T-helper 2 cell treated with Interferon-gamma antibody and Interleukin-4, amounts not matched to agents 100 ng/mL and 5 ng/mL, for 36 hours (primary cell): ENCODE results near the gene LUC7L3. TPM values are rescaled to one million over a fixed set of nuclear protein-coding genes. Genes with fewer than 3 reads are reported as not detected.
"Not testable (repeated sequence)": the region's sequence is repeated elsewhere in the genome, so short reads cannot be mapped to it uniquely, and the experiment has no call there.

ENCODE experiments used
- intact Hi-C: fragments of 100-400 bp; cut with micrococcal nuclease; formaldehyde crosslinking; loops from one replicate; pipeline ENCODE4 v1.15.1; 2023
- total RNA-seq: library from RNA; stranded (reverse); gene quantifications from 2 replicates; pipeline ENCODE4 v1.2.3, GENCODE V29; 2022

LUC7L3 gene
- total RNA-seq, 1 donor from 2014 or later: 114 TPM

DNA sequence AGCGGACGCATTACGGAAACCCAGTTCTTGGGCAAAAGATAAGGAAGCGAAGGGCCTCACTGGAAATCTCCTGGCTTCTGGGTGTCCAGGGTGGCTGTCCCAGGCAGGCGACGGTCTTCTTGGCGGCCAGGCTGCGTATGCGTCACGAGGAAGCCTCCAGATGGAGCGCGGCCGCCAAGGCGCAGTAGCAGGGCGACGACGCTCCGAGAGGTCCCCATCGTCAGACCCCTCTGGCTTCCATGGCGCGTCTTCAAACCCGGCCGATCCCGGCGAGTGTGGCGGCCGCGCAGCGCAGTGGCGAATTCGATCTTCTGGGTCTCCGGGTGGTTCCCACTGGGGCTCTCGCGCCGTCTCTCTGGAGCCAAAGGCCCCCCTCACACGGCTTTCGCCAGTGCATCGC is 61.8 kb downstream of the LUC7L3 start:
- intact Hi-C loops: loop anchor here (2.0 to 5.0 kb wide), 2 partner anchors 302 to 371 kb away; partner anchors contain the start of genes NME1 and RSAD1

- intact Hi-C loops: loop anchor here (1.0 to 5.0 kb wide), 3 partner anchors 59 to 369 kb away; partner anchors contain the start of gene NME1
Observed at GRCh38 chr17:50783193-50783660, 63.8 kb downstream of the LUC7L3 start.

GRCh38 chr17:50783905-50784304 is 64.5 kb downstream of the LUC7L3 start:
- intact Hi-C loops: loop anchor here (1.0 to 5.0 kb wide), 3 partner anchors 58 to 368 kb away; partner anchors contain the start of gene NME1

DNA sequence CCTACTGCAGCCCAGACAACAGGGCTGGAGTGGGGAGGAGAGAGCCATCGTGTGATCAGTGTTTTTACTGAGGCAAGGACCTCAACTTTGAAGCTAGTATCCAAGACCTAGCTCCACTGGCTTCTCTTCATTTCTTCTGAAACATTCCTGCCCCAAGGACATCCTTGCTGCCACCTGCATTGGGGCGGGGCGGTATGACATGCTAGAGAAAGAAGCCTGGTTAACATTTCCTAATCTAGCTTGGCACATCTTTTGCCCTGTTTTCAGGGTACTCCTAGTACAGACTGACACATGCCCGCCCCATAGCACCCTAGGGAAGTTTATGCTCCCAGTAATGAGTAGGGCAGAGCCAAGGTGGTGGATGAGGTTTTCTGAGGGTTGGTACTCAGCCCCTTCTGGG is 65.7 kb downstream of the LUC7L3 start:
- intact Hi-C loops: no loop called here

DNA sequence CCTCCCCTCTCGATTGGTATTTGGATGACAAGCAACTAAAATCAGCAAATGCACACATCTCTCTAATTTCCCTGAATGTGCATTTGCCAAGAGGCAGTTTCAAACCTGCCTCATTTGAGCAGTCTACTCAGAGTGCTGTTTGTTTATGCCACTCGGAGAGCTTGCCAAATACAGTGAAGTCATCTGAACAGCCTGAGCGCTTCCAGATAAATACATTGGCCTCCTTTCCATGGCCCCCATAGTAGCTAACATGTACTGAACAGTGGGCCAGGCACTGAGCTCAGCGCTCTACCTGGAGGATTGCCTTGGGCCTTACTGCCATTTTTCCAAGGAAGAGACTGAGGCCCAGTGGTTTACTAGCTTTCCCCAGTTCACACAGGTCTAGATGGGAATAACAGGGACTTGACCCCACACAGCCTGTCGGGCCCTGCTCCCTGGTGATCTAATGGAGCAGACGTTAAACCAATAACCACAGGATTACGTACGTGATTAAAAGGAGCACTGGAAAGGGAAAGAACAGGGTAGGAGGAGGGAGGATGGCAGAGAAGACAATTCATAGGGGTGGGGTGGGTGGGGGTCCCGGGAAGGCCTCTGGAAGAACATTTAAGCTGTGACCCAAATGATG is 66.7 kb downstream of the LUC7L3 start:
- intact Hi-C loops: no loop called here

GRCh38 chr17:50787106-50787505 is 67.7 kb downstream of the LUC7L3 start:
- intact Hi-C loops: no loop called here

DNA sequence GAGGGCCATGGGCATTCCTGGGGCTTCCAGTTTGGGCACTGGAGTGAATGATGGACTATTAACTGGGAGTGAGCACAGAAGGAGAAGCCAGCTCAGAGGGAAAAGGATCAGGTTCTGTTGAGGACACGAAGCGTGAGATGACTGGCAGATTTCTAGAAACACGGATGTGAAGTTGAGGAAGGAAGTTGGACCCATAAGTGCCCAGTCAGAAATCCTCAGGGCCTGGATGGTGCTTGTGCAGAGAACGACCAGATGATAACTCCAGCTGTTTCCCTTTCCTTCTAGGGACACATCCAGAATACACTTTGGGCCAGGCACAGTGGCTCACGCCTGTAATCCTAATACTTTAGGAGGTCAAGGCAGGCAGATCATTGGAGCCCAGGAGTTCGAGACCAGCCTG is 71.2 kb downstream of the LUC7L3 start:
- intact Hi-C loops: no loop called here

GRCh38 chr17:50792132-50792531 is 72.7 kb downstream of the LUC7L3 start:
- intact Hi-C loops: no loop called here

GRCh38 chr17:50793007-50793406 is 73.6 kb downstream of the LUC7L3 start:
- intact Hi-C loops: no loop called here

DNA sequence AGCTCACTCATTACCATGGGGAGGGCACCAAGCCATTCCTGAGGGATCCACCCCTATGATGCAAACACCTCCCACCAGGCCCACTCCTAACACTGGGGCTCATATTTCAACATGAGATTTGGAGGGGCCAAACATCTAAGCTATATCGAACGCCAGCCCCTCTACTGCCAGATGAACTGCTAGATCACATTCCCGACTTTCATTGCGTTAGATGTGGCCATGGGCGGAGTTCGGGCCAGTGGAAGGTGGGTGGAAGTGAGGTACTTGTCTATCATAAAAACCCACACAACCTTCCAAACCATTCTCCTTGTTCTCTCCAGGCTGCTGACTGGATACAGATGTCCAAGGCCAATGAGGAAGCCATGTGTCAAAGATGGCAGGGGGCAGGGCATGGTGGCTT is 75.0 kb downstream of the LUC7L3 start:
- intact Hi-C loops: no loop called here

- intact Hi-C loops: no loop called here
Observed at GRCh38 chr17:50797135-50797810, 77.9 kb downstream of the LUC7L3 start.

DNA sequence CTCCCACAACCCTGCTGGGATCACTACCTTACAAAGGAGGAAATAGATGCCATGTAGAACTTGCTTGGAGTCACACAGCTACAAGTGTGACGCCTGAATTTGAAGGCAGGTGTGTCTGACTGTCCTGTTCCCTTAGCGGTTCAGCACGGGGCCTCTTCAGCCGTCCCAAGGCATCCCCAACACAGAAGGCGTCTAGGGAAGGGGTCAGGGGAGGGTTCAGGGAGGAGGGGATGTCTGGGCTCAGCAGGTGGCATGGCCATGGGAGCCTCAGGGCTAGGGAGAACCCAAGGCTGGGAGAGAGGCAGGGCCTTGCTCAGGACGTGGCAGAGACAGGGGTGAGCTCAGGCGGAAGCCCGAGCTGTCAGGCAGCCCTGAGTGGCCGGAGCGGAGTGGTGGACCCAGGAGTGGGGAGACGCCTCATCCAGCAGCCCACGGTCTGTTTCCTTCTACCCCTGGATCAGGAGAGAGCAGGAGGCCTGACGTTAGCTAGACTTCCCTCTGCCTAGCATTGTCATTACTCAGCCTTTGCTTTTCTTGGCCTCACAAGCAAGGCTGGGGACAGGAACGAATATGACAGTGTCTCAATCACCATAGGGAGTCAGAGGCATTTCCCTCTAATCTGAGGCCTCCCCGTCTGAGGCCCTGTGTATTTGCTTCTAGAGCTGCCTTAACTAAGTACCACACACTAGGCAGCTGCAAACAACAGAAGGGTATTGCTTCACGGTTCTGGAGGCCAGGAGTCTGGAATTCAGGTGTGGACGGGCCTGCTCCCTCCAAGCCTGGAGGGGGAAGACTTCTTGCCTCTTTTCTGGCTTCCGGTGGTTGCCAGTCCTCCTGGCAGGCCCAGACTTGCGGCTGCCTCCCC is 79.3 kb downstream of the LUC7L3 start:
- intact Hi-C loops: no loop called here

DNA sequence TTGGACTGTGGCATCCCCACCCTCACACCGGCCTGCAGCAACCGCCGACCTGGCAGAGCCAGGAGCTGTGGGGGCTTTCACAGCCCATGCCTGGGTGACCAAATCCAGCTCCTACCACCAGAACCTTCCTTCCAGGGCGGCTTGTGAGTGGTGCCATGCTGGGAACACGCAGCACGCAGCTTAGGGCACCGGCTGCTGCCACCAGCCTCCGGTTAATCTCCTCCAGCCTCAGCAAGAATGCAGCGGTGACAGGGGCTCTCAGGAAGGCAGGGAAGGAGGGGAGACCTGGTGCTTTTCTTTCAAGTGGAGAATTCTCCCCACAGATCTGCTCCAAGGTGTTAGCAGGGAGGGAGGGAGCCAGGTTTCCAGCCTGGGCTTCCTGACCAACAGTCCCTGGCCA is 80.2 kb downstream of the LUC7L3 start:
- intact Hi-C loops: no loop called here

- intact Hi-C loops: no loop called here
Observed at GRCh38 chr17:50800196-50800700, 80.8 kb downstream of the LUC7L3 start.

DNA sequence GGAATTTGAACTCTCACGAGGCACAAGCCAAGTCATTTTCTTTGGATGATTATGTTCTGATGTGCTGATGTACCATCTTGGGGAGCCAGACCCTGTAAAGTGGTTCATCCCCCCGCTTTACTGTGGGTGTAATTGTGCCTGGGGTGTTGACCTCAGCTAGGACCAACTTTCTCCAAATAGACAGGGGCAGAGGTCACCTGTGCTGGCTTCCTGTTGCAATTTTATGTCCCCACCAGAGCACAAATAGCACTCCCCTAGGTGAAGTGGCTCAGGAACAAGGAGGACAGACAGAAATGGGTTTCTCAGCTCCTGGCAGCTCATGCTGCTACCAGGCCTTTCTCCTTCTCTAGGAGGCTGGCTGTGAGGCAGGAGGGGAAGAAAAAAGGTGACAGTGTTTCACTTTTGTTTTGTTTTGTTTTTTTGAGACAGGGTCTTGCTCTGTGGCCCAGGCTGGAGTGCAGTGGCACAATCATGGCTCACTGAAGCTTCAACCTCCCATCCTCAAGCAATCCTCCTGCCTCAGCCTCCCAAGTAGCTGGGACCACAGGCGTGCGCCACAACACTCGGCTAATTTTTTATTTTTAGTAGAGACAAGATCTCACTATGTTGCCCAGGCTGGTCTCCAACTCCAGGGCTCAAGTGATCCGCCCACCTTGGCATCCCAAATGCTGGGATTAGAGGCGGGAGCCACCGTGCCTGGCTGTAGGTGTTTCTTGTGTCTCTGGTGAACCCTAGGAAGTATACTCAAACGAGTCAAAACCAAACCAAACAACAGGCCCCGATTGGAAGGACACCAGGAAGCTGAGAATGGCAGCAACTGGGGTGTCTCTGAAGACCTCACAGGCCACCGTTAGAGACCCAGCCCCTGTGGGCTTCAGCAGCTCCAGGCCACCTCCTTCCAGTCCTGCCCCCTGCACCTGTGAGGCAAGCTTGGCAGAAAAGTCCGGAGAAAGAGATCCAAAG is 83.5 kb downstream of the LUC7L3 start:
- intact Hi-C loops: no loop called here

DNA sequence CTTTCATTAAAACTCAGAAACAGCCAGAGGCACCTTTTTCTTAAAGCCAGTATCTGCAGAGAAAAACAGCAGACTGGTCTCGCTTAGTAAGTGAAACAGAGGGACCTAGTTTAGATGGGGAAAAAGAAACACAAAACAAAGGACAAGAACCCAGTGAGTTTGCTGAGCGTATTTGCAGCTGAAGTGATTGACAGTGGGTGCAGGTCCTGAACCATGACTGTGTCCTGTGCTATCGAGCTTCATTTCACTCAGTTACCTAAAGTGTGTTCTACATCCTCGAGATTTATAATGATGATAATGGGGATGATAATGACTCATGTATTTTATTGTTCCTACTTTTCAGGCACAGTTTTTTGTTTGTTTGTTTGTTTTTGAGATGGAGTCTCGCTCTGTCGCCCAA is 84.3 kb downstream of the LUC7L3 start:
- intact Hi-C loops: no loop called here

DNA sequence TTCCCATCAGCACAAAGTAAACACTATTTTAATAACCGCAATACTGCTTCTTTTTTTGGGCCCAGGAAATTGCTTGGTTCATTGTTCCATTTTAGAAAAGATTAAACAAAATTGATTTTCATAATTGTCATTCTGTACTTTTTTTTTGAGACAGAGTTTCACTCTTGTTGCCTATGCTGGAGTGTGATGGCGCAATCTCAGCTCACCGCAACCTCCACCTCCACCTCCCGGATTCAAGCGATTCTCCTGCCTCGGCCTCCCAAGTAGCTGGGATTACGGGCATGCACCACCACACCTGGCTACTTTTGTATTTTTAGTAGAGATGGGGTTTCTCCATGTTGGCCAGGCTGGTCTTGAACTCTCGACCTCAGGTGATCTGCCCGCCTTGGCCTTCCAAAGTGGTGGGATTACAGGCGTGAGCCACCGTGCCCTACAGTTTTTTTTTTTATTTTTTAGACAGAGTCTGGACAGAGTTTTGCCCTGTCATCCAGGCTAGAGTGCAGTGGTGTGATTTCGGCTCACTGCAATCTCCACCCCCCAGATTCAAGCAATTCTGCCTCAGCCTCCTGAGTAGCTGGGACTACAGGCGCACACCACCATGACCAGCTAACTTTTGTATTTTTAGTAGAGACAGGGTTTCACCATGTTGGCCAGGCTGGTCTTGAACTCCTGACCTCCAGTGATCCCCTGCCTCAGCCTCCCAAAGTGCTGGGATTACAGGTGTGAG is 85.5 kb downstream of the LUC7L3 start:
- intact Hi-C loops: not testable (repeated sequence)

- intact Hi-C loops: no loop called here
Observed at GRCh38 chr17:50805486-50805885, 86.1 kb downstream of the LUC7L3 start.
